ENCODE results near the gene GABRG3. TPM values are rescaled to one million over a fixed set of nuclear protein-coding genes. Genes with fewer than 3 reads are reported as not detected.

The GABRG3 gene
- total RNA-seq, 1 donor from 2014 or later, result not detected

DNA sequence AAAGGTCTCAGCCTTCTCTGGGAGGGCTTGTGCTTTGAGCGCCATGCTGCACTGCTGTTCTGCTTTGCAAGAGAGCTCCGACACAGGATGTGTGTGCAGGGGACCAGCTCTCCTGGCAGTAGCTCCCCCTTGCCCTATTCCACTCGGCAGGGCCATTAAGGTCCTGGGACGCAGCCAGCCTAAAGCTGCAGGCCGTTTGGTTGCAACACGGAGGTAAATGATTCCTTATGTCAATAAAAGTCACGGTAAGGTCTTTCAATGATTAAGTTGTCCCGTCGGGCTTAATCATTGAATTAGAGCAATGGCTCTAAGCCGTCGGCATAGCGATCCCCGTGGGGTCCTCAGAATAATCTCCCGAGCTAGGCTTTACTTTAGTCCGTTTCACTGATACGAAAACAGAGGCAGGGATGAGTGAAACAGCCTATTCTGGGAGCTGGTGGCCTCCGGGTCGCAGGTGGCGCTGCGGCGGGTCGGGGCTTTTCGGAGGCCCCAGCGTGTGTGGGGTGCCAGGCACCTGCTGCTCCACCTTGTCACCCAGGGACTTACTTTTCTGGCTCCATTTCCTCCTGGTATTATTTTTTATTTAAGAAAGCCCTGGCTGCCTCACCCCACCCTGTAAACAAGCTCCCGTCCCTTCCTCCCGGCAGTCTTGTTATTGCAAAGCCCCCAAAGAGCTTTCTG, 603.0 kb downstream of the GABRG3 start:
- no peaks in the 10 kb centered on the region for H3K9me3 ChIP-seq
- DNase-seq (ENCODE audit: extremely low spot score in 2 of 2), result no peak
- H3K36me3 ChIP-seq, result no peaks in the 10 kb centered on the region
- H3K4me1 ChIP-seq, result no peaks in the 10 kb centered on the region
- H3K27me3 ChIP-seq, result no peaks in the 10 kb centered on the region
- H3K27ac ChIP-seq, result no peak overlapping the region
- H3K4me3 ChIP-seq, result no peak overlapping the region
- intact Hi-C loops (cut with DNase I), result no loop called here
- no peak for TF ChIP-seq CTCF (IDR thresholded peaks at IDR 0.05)

GRCh38 chr15:27574541-27575054, 603.6 kb downstream of the GABRG3 start:
- Histone ChIP-seq H3K27me3 (no peaks in the 10 kb centered on the region), H3K36me3 (no peaks in the 10 kb centered on the region), H3K27ac (no peak overlapping the region), H3K9me3 (no peaks in the 10 kb centered on the region), H3K4me3 (no peak overlapping the region), H3K4me1 (no peaks in the 10 kb centered on the region)
- TF ChIP-seq POLR2AphosphoS5 (IDR thresholded peaks at IDR 0.05; ENCODE audit: insufficient read depth in 1 of 2, low read depth in 1 of 2), result no peak
- TF ChIP-seq CTCF (IDR thresholded peaks at IDR 0.05), result no peak
- no peak for TF ChIP-seq POLR2A (IDR thresholded peaks at IDR 0.05)
- no peak for DNase-seq (ENCODE audit: extremely low spot score in 2 of 2)
- intact Hi-C loops (cut with DNase I), result no loop called here

GRCh38 chr15:27575521-27575920, 604.5 kb downstream of the GABRG3 start:
- intact Hi-C loops (cut with DNase I), result no loop called here
- H3K4me3 ChIP-seq, result no peak overlapping the region
- no peak for TF ChIP-seq CTCF (IDR thresholded peaks at IDR 0.05)
- TF ChIP-seq POLR2A (IDR thresholded peaks at IDR 0.05), result no peak
- no peak for TF ChIP-seq POLR2AphosphoS5 (IDR thresholded peaks at IDR 0.05; ENCODE audit: insufficient read depth in 1 of 2, low read depth in 1 of 2)
- no peak overlapping the region for H3K27ac ChIP-seq
- H3K4me1 ChIP-seq, result no peaks in the 10 kb centered on the region
- DNase-seq (ENCODE audit: extremely low spot score in 2 of 2), result no peak
- no peaks in the 10 kb centered on the region for H3K27me3 ChIP-seq
- H3K9me3 ChIP-seq, result no peaks in the 10 kb centered on the region
- no peaks in the 10 kb centered on the region for H3K36me3 ChIP-seq

- Histone ChIP-seq H3K4me3 (no peak overlapping the region), H3K4me1 (no peaks in the 10 kb centered on the region), H3K9me3 (no peaks in the 10 kb centered on the region), H3K27ac (no peak overlapping the region), H3K36me3 (no peaks in the 10 kb centered on the region), H3K27me3 (no peaks in the 10 kb centered on the region)
- no peak for DNase-seq (ENCODE audit: extremely low spot score in 2 of 2)
- TF ChIP-seq CTCF (IDR thresholded peaks at IDR 0.05) (no peak), POLR2AphosphoS5 (IDR thresholded peaks at IDR 0.05; ENCODE audit: insufficient read depth in 1 of 2, low read depth in 1 of 2) (no peak), POLR2A (IDR thresholded peaks at IDR 0.05) (no peak)
- intact Hi-C loops (cut with DNase I), result no loop called here
These were observed 605.6 kb downstream of the GABRG3 start for GRCh38 chr15:27576576-27576975.

GRCh38 chr15:27579738-27580137, 608.8 kb downstream of the GABRG3 start:
- Histone ChIP-seq H3K4me3 (no peak overlapping the region), H3K27ac (no peak overlapping the region), H3K27me3 (no peaks in the 10 kb centered on the region), H3K4me1 (no peaks in the 10 kb centered on the region), H3K36me3 (no peaks in the 10 kb centered on the region), H3K9me3 (no peaks in the 10 kb centered on the region)
- DNase-seq (ENCODE audit: extremely low spot score in 2 of 2), result no peak
- no peak for TF ChIP-seq CTCF (IDR thresholded peaks at IDR 0.05)
- no peak for TF ChIP-seq POLR2AphosphoS5 (IDR thresholded peaks at IDR 0.05; ENCODE audit: insufficient read depth in 1 of 2, low read depth in 1 of 2)
- TF ChIP-seq POLR2A (IDR thresholded peaks at IDR 0.05), result no peak
- intact Hi-C loops (cut with DNase I), result loop anchor here (10.0 kb wide), 1 partner anchor 115 kb away; no protein-coding TSS in a partner anchor

All from vagina (tissue), 2 donors.